HG03342 (cell line): ENCODE data around the gene PRIMA1.

Source experiments
- ATAC-seq: cut with Tn5 transposase; IDR thresholded peaks from one replicate; pipeline ENCODE4 v1.9.1; 2021; ENCODE audit warnings: mild to moderate bottlenecking, moderate library complexity; ENCODE audit not compliant: unreplicated experiment

PRIMA1 gene

DNA sequence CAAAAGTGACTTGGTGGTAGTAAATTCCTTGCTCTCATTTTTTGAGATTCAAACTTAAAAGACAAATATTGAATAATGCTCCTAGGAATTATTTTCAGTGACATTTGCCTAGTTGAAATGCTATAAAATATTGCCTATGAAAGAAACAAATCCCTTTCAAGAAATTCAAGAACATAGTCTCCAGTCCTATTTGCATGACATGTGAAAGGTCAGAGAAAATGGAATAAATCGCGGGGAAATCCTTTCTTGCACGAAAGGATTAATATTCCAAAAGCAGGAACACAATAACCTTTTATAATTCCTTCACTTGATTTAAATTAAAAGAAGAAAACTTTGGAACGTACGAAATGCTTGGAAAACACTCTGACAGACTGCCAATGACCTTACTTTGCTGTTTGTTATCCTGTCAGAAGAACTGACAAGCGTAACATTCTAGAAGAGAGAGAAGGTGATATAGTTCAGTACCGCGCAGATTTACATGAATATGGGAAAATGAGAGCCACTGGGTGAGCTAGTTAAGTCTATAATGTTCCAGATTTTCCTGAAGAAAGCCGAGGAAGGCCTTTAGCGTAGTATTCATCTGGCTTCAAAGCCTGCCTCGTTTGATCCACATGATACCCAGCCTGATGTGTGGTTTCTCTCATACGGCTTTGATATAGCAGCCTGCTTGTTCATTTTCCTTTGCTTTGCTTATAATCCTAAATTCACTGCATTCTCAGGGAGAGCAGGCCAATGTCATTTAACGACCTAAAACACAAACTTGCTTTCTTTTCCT is 103.0 kb downstream of the PRIMA1 start:
- no peak for ATAC-seq

DNA sequence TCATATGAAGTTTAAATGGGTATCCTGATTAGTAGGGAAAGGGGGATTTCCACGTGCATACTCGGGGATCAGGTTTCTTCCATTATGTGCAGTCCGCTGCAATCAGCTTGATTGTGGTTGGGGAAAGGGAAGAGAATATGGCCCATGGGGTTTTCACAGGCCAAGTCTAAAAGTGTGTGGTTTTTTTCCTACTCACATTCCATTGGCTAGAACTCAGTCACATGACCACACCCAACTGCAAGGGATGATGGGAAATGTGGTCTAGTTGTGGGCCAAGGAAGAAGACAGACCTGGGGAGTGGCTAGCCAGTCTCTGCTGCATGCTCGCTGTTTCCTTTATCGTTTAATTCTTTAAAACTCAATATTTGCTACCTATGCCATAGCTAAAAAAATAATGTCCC is 105.1 kb downstream of the PRIMA1 start:
- ATAC-seq: no peak

DNA sequence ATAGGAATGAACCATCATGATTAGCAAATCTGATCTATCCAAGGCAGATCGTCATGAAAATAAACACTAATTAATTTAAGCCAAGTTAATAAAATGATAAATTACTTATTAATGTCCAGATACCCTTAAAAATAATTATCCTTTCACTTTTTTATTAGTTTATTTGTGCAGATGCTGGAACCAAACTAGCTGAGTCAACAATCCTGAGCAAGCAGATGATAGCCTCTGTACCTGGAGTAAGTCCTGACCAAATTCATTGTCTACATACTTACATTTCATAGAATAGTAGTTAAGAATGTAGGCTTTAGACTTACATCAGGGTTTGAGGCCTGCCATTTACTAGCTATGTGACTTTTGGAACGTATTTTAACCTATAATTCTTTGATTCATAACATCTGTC is 105.8 kb downstream of the PRIMA1 start:
- no peak for ATAC-seq

DNA sequence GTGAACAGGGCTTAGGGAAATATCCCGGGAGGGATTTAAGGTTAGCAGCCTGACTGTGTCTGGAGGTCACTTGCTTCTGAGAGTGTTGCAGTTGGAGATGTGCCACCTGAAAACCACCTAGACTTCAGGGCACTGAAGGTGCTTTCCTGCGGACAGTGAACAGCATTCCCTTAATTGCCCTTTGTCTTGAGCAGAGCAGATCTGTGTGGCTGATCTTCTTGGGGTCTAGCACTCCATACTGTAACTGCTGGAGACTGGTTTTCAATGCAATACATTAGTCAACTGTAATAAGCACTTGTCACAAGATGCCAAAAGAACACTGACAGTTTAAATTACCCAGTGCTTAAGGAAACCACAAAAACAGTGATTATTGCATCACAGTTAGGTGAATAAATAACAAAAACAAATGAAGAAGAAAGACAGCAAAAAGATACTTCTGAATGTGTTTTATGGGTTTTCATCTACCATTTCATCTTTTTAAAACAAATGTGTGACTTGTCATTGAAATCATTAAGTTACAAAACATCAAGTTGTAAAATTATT is 111.8 kb downstream of the PRIMA1 start:
- no peak for ATAC-seq

DNA sequence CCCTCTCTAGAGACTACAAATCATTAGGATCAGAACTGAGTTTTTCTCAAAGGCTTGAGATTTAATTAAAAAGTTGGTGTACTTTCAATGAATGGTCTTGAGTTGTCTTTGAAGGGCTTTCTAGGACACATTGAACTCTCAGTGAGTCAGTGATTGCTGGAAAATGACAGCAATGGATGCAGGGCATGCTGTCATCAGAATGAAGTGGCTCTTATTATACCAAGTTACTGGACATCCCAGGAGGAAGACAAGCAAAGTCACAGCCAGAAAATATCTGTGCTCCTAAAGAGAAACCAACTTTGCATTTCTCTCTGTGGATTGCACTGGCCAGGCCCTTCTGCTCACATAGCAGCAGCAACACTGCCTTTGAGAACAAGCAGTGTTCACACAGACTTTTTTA is 112.6 kb downstream of the PRIMA1 start:
- ATAC-seq: no peak

DNA sequence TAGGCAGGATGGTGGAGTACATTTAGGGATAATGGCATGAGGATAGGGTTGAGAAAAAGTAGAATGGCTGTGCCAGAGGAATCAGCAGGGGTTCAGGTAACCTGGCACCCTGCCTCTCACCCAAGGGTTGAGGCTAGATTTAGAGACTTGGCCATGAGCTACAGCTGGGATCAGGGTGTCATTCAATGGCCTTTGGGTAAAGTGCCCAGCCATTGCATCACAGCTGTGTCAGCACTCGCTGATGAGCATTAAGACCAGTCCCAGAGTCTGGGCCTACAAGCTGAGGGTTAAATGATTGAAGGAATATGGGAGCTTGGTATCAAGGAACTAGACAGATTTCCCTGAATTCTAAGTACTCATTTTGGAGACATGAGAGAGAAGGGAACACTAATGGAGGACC is 113.9 kb downstream of the PRIMA1 start:
- no peak for ATAC-seq

DNA sequence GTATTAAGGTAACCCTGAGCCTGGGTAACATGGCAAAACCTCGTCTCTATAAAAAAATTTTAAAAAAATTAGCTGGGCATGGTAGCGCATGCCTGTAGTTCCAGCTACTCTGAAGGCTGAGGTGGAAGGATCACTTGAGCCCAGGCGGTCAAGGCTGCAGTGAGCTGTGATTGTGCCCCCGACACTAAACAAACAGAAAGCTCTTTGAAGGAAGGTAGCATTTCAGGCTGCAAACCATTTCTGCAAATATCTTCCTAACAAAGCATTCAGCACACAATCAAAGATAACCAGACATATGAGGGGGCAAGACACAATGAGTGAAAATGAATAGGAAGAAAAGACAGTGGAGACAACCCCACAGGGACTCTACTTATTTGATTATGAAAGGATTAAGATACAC is 118.7 kb downstream of the PRIMA1 start:
- ATAC-seq: no peak
